Tibial nerve (tissue), 4 donors: ENCODE results near the gene MEX3D. TPM values are rescaled to one million over a fixed set of nuclear protein-coding genes. Genes with fewer than 3 reads are reported as not detected.

ENCODE experiments used
- DNase-seq, 2 donors: peaks; one replicate each; pipeline ENCODE4 v3.0.0-alpha.2; 2019; ENCODE audit warnings: low spot score in 2 of 2
- H3K27ac ChIP-seq, 4 donors: fragments of 200-600 bp; sonication (generic) in 3 of 4; one replicate each; pipeline ENCODE4 v1.5.1; 2017 to 2019; ENCODE audit warnings: mild to moderate bottlenecking in 1 of 4
- H3K27me3 ChIP-seq, 2 donors: fragments of 200-600 bp; sonication (generic) in 1 of 2; one replicate each; pipeline versions ENCODE4 v1.5.1 to v1.6.0; 2017 to 2019
- H3K36me3 ChIP-seq, 3 donors: fragments of 200-600 bp; sonication (generic); one replicate each; pipeline ENCODE4 v1.5.1; 2018 to 2019
- H3K4me1 ChIP-seq, 4 donors: fragments of 200-600 bp; sonication (generic) in 3 of 4; one replicate each; pipeline ENCODE4 v1.5.1; 2017 to 2019
- H3K4me3 ChIP-seq, 4 donors: fragments of 200-600 bp; sonication (generic) in 3 of 4; one replicate each; pipeline ENCODE4 v1.5.1; 2017 to 2019; ENCODE audit warnings: mild to moderate bottlenecking in 1 of 4, moderate library complexity in 1 of 4
- H3K9me3 ChIP-seq, 4 donors: fragments of 200-600 bp; sonication (generic) in 3 of 4; one replicate each; pipeline ENCODE4 v1.5.1; 2017 to 2019
- CTCF ChIP-seq, 5 experiments: fragments of 200-600 bp in 3 of 5; fragments of 450-650 bp in 2 of 5; sonication (generic) in 3 of 5; IDR thresholded peaks; one replicate each; pipeline ENCODE4 v1.5.1; 2016 to 2019; ENCODE audit warnings: antibody characterized with exemption in 5 of 5, mild to moderate bottlenecking in 3 of 5, moderate library complexity in 2 of 5
- EP300 ChIP-seq, 2 donors: sonication (generic); formaldehyde crosslinking; IDR thresholded peaks; one replicate each; pipeline ENCODE4 v1.6.1; 2017; ENCODE audit warnings: antibody characterized with exemption in 2 of 2, mild to moderate bottlenecking in 1 of 2
- POLR2A ChIP-seq, 2 donors: fragments of 450-650 bp; IDR thresholded peaks; one replicate each; pipeline ENCODE4 v1.6.1; 2017; ENCODE audit warnings: antibody characterized with exemption in 2 of 2, mild to moderate bottlenecking in 2 of 2, moderate library complexity in 2 of 2
- WGBS, 2 donors: methylation state at CpG; one replicate each; pipeline ENCODE4 v1.1.5; 2018; 5-methylcytosine and 5-hydroxymethylcytosine counted together
- total RNA-seq, 4 donors: library from RNA; depleted of rRNA; stranded (reverse); fragments of >200 nt; gene quantifications; one replicate each; pipeline ENCODE4 v1.1.0, GENCODE V29; 2016

The MEX3D gene
- total RNA-seq, 4 donors from 2014 or later: 19.4 to 32.7 (median 27.4) TPM

- TF ChIP-seq EP300 (IDR thresholded peaks at IDR 0.05): no peak
- TF ChIP-seq POLR2A (IDR thresholded peaks at IDR 0.05): no peak
- no peak for TF ChIP-seq CTCF (IDR thresholded peaks at IDR 0.05)
- Histone ChIP-seq H3K36me3 (peaks cover 0 to 55% (median 25%) of the 10 kb centered on the region in 3 donors), H3K9me3 (no peaks in the 10 kb centered on the region), H3K4me1 (no peaks in the 10 kb centered on the region), H3K27me3 (no peaks in the 10 kb centered on the region), H3K27ac (no peak overlapping the region), H3K4me3 (no peak overlapping the region)
- no peak for DNase-seq
- 81 to 86% methylated on average over 28 to 29 of the region's 30 CpGs for WGBS, 2 donors
These were observed 8.3 kb upstream of the MEX3D start for GRCh38 chr19:1576242-1577089.

- Histone ChIP-seq H3K4me3 (no peak overlapping the region), H3K36me3 (peaks cover 0 to 47% (median 18%) of the 10 kb centered on the region in 3 donors), H3K27ac (no peak overlapping the region), H3K27me3 (no peaks in the 10 kb centered on the region), H3K9me3 (no peaks in the 10 kb centered on the region), H3K4me1 (no peaks in the 10 kb centered on the region)
- TF ChIP-seq EP300 (IDR thresholded peaks at IDR 0.05) (no peak), POLR2A (IDR thresholded peaks at IDR 0.05) (no peak), CTCF (IDR thresholded peaks at IDR 0.05) (no peak)
- WGBS, 2 donors: 77 to 82% methylated on average over 16 to 22 of the region's 22 CpGs
- no peak for DNase-seq
These were observed 7.5 kb upstream of the MEX3D start for GRCh38 chr19:1575323-1576241.

- Histone ChIP-seq H3K4me3 (no peak overlapping the region), H3K27me3 (no peaks in the 10 kb centered on the region), H3K9me3 (no peaks in the 10 kb centered on the region), H3K36me3 (peaks cover 0 to 36% (median 13%) of the 10 kb centered on the region in 3 donors), H3K4me1 (no peaks in the 10 kb centered on the region), H3K27ac (no peak overlapping the region)
- WGBS, 2 donors: 81 to 87% methylated on average over 31 to 33 of the region's 34 CpGs
- no peak for DNase-seq
- TF ChIP-seq POLR2A (IDR thresholded peaks at IDR 0.05) (no peak), CTCF (IDR thresholded peaks at IDR 0.05) (no peak), EP300 (IDR thresholded peaks at IDR 0.05) (no peak)
These were observed 6.4 kb upstream of the MEX3D start for GRCh38 chr19:1574354-1575136.

- TF ChIP-seq POLR2A (IDR thresholded peaks at IDR 0.05): no peak
- no peak for TF ChIP-seq EP300 (IDR thresholded peaks at IDR 0.05)
- no peak for TF ChIP-seq CTCF (IDR thresholded peaks at IDR 0.05)
- DNase-seq: no peak
- no peaks in the 10 kb centered on the region for H3K9me3 ChIP-seq
- H3K36me3 ChIP-seq: peaks cover 0 to 19% (median 10%) of the 10 kb centered on the region in 3 donors
- no peak overlapping the region for H3K27ac ChIP-seq
- H3K4me3 ChIP-seq: no peak overlapping the region
- peaks cover 0 to 8% (median 6%) of the 10 kb centered on the region in 4 donors for H3K4me1 ChIP-seq
- no peaks in the 10 kb centered on the region for H3K27me3 ChIP-seq
- WGBS, 2 donors: 85 to 87% methylated on average over 9 of the region's 9 CpGs
These were observed 4.7 kb upstream of the MEX3D start for GRCh38 chr19:1572795-1573194.
